Measurements from ENCODE around the gene MXRA7.
A peak's percentile ranks its signal among the peaks of the same experiment; 100 is the strongest.
"Not testable (repeated sequence)": the region's sequence is repeated elsewhere in the genome, so short reads cannot be mapped to it uniquely, and the experiment has no call there.

Gene MXRA7

GRCh38 chr17:76714822-76715495 lies 4.2 kb upstream of the MXRA7 start:
- DNase-seq: peak; percentile 81

GRCh38 chr17:76714336-76714735 lies 3.6 kb upstream of the MXRA7 start:
- no peak for DNase-seq

- no peak for DNase-seq
These were observed 3.0 kb upstream of the MXRA7 start for GRCh38 chr17:76713765-76714164.

GRCh38 chr17:76712321-76712720 lies 1.6 kb upstream of the MXRA7 start:
- DNase-seq: not testable (repeated sequence)

GRCh38 chr17:76709951-76710862 lies 558 bp downstream of the MXRA7 start:
- DNase-seq: not testable (repeated sequence)

GRCh38 chr17:76709077-76709950 lies 1.5 kb downstream of the MXRA7 start:
- no peak for DNase-seq

- no peak for DNase-seq
These were observed 2.6 kb downstream of the MXRA7 start for GRCh38 chr17:76707985-76708807.

GRCh38 chr17:76706817-76707216 lies 3.9 kb downstream of the MXRA7 start:
- no peak for DNase-seq

- no peak for DNase-seq
These were observed 6.0 kb downstream of the MXRA7 start for GRCh38 chr17:76704805-76705204.

GRCh38 chr17:76702941-76703637 lies 7.7 kb downstream of the MXRA7 start:
- DNase-seq: no peak

- no peak for DNase-seq
These were observed 8.7 kb downstream of the MXRA7 start for GRCh38 chr17:76702076-76702475.

- no peak for DNase-seq
These were observed 9.2 kb downstream of the MXRA7 start for GRCh38 chr17:76701471-76701967.

GRCh38 chr17:76700617-76701470 lies 9.9 kb downstream of the MXRA7 start:
- DNase-seq: no peak

- no peak for DNase-seq
These were observed 10.5 kb downstream of the MXRA7 start for GRCh38 chr17:76700270-76700616.

- DNase-seq: not testable (repeated sequence)
These were observed 12.2 kb downstream of the MXRA7 start for GRCh38 chr17:76698466-76698977.

GRCh38 chr17:76697702-76698465 lies 12.9 kb downstream of the MXRA7 start:
- DNase-seq: no peak

GRCh38 chr17:76696763-76697701 lies 13.7 kb downstream of the MXRA7 start:
- no peak for DNase-seq
